Thyroid gland (tissue), 4 donors: ENCODE results near the gene KLF13. TPM values are rescaled to one million over a fixed set of nuclear protein-coding genes. Genes with fewer than 3 reads are reported as not detected.

Experiments
- DNase-seq, 2 donors: peaks; one replicate each; pipeline ENCODE4 v3.0.0-alpha.2; 2019
- H3K27ac ChIP-seq, 3 donors: fragments of 200-600 bp; sonication (generic); 1 replicate in 2 of 3; 2 replicates in 1 of 3; pipeline ENCODE4 v1.5.1; 2016 to 2019; ENCODE audit warnings: mild to moderate bottlenecking in 1 of 3, moderate library complexity in 1 of 3
- H3K27me3 ChIP-seq: fragments of 200-600 bp; sonication (generic); one replicate; pipeline ENCODE4 v1.5.1; 2019
- H3K36me3 ChIP-seq, 2 donors: fragments of 200-600 bp; sonication (generic); one replicate each; pipeline ENCODE4 v1.5.1; 2016 to 2019
- H3K4me1 ChIP-seq, 2 donors: fragments of 200-600 bp; sonication (generic); one replicate each; pipeline ENCODE4 v1.5.1; 2017 to 2019
- H3K4me3 ChIP-seq, 3 donors: fragments of 200-600 bp; sonication (generic); replicated peaks in 1 of 3; 1 replicate in 2 of 3; 2 replicates in 1 of 3; pipeline ENCODE4 v1.5.1; 2016; ENCODE audit warnings: mild to moderate bottlenecking in 1 of 3
- H3K9me3 ChIP-seq: fragments of 200-600 bp; sonication (generic); one replicate; pipeline ENCODE4 v1.5.1; 2017
- CTCF ChIP-seq, 6 experiments: fragments of 200-600 bp in 3 of 6; fragments of 450-650 bp in 3 of 6; sonication (generic) in 3 of 6; IDR thresholded peaks; one replicate each; pipeline ENCODE4 v1.5.1; 2016 to 2019; ENCODE audit warnings: antibody characterized with exemption in 6 of 6, mild to moderate bottlenecking in 2 of 6, inconsistent platforms in 1 of 6, moderate library complexity in 1 of 6
- POLR2A ChIP-seq, 2 donors: fragments of 450-650 bp; IDR thresholded peaks; one replicate each; pipeline ENCODE4 v1.6.1; 2017; ENCODE audit warnings: antibody characterized with exemption in 2 of 2, mild to moderate bottlenecking in 2 of 2, moderate library complexity in 1 of 2
- WGBS, 2 donors: methylation state at CpG; one replicate each; pipeline ENCODE4 v1.1.5; 2017; 5-methylcytosine and 5-hydroxymethylcytosine counted together
- intact Hi-C: fragments of 100-400 bp; cut with DNase I; formaldehyde crosslinking; loops from one replicate; pipeline ENCODE4 v1.15.1; 2023
- total RNA-seq, 4 donors: library from RNA; depleted of rRNA; stranded (reverse); fragments of >200 nt; gene quantifications; one replicate each; pipeline ENCODE4 v1.2.3, GENCODE V29; 2016

KLF13 gene
- total RNA-seq, 4 donors from 2014 or later = 84.0 to 117 (median 97.6) TPM

- H3K36me3 ChIP-seq = no peaks in the 10 kb centered on the region
- intact Hi-C loops = no loop called here
- peak overlapping the region in 1 of 3 donors; percentile 1 for H3K27ac ChIP-seq
- peak in 1 of 2 donors; percentile 42 for DNase-seq
- no peaks in the 10 kb centered on the region for H3K27me3 ChIP-seq
- no peaks in the 10 kb centered on the region for H3K9me3 ChIP-seq
- TF ChIP-seq CTCF (IDR thresholded peaks at IDR 0.05) (no peak), POLR2A (IDR thresholded peaks at IDR 0.05) (no peak)
- WGBS, 2 donors = 72 to 90% methylated on average over 7 to 12 of the region's 12 CpGs
- peaks cover 8 to 54% of the 10 kb centered on the region in 2 donors for H3K4me1 ChIP-seq
- H3K4me3 ChIP-seq = no peak overlapping the region
Observed at GRCh38 chr15:31305796-31306425, 20.7 kb upstream of the KLF13 start.

- no peak for DNase-seq
- Histone ChIP-seq H3K27me3 (no peaks in the 10 kb centered on the region), H3K9me3 (no peaks in the 10 kb centered on the region), H3K4me1 (peaks cover 8 to 57% of the 10 kb centered on the region in 2 donors), H3K4me3 (no peak overlapping the region), H3K36me3 (no peaks in the 10 kb centered on the region), H3K27ac (no peak overlapping the region)
- intact Hi-C loops = no loop called here
- TF ChIP-seq CTCF (IDR thresholded peaks at IDR 0.05) (no peak), POLR2A (IDR thresholded peaks at IDR 0.05) (no peak)
- WGBS, 2 donors = 83 to 84% methylated on average over 17 to 30 of the region's 30 CpGs
Observed at GRCh38 chr15:31306426-31307269, 20.0 kb upstream of the KLF13 start.

- no peak for DNase-seq
- Histone ChIP-seq H3K27me3 (no peaks in the 10 kb centered on the region), H3K4me3 (no peak overlapping the region), H3K36me3 (no peaks in the 10 kb centered on the region), H3K4me1 (peaks cover 8 to 57% of the 10 kb centered on the region in 2 donors), H3K27ac (no peak overlapping the region), H3K9me3 (no peaks in the 10 kb centered on the region)
- WGBS, 2 donors = 87 to 89% methylated on average over 19 to 20 of the region's 20 CpGs
- intact Hi-C loops = no loop called here
- TF ChIP-seq POLR2A (IDR thresholded peaks at IDR 0.05) (no peak), CTCF (IDR thresholded peaks at IDR 0.05) (no peak)
Observed at GRCh38 chr15:31307270-31308184, 19.1 kb upstream of the KLF13 start.

GRCh38 chr15:31308185-31308639 is 18.4 kb upstream of the KLF13 start:
- intact Hi-C loops = no loop called here
- Histone ChIP-seq H3K4me1 (peaks cover 8 to 52% of the 10 kb centered on the region in 2 donors), H3K4me3 (no peak overlapping the region), H3K27ac (no peak overlapping the region), H3K27me3 (no peaks in the 10 kb centered on the region), H3K36me3 (no peaks in the 10 kb centered on the region), H3K9me3 (no peaks in the 10 kb centered on the region)
- no peak for DNase-seq
- WGBS, 2 donors = 76 to 82% methylated on average over 4 to 5 of the region's 5 CpGs
- TF ChIP-seq POLR2A (IDR thresholded peaks at IDR 0.05) (no peak), CTCF (IDR thresholded peaks at IDR 0.05) (no peak)
